Subcutaneous adipose tissue (tissue), 4 donors: ENCODE measurements around the gene PACSIN2. TPM values are rescaled to one million over a fixed set of nuclear protein-coding genes. Genes with fewer than 3 reads are reported as not detected.

ENCODE experiments used
- total RNA-seq, 4 donors: library from RNA; depleted of rRNA; stranded (reverse); fragments of >200 nt; gene quantifications; one replicate each; pipeline ENCODE4 v1.1.0, GENCODE V29; 2016
- TF ChIP-seq, protein P1 (sequence below): fragments of 450-650 bp; IDR thresholded peaks from one replicate; pipeline ENCODE4 v1.5.1; 2016; ENCODE audit warnings: low read depth, mild to moderate bottlenecking, control low read depth, antibody characterized with exemption, moderate library complexity

Gene PACSIN2
- total RNA-seq, 4 donors from 2014 or later: 36.5 to 45.8 (median 39.9) TPM

DNA sequence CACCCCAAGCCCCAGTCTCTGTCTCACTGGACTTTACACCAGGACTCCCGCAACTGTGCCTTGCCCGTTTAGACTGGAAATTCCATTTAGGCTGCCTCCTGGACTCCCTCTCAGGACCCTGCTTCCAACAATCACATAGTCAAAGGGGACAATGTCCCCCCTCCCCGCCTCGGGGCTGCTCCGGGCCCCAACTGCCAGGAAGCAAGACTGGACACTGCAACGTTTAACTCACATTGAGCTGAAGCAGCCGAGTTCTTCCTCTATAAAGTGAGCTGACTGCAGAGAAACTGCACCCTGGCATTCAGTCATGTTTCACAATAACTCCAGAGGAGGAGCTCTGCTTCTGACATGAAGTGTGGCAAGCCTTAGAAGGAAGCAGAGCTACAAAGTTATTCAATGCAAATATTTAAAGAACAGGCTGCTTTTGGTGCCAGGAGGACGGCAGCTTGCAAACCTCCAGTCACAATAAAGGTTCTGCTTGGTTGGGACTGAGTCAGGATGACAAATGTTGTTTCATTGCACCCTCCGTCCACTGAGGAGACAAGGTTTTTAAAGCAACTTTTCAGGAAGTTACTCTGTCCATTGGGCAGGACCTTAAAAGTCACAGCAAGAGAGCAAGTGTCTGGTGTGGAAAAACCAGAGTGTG is 19.9 kb downstream of the PACSIN2 start:
- TF ChIP-seq, protein P1, sequence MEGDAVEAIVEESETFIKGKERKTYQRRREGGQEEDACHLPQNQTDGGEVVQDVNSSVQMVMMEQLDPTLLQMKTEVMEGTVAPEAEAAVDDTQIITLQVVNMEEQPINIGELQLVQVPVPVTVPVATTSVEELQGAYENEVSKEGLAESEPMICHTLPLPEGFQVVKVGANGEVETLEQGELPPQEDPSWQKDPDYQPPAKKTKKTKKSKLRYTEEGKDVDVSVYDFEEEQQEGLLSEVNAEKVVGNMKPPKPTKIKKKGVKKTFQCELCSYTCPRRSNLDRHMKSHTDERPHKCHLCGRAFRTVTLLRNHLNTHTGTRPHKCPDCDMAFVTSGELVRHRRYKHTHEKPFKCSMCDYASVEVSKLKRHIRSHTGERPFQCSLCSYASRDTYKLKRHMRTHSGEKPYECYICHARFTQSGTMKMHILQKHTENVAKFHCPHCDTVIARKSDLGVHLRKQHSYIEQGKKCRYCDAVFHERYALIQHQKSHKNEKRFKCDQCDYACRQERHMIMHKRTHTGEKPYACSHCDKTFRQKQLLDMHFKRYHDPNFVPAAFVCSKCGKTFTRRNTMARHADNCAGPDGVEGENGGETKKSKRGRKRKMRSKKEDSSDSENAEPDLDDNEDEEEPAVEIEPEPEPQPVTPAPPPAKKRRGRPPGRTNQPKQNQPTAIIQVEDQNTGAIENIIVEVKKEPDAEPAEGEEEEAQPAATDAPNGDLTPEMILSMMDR: no peak

DNA sequence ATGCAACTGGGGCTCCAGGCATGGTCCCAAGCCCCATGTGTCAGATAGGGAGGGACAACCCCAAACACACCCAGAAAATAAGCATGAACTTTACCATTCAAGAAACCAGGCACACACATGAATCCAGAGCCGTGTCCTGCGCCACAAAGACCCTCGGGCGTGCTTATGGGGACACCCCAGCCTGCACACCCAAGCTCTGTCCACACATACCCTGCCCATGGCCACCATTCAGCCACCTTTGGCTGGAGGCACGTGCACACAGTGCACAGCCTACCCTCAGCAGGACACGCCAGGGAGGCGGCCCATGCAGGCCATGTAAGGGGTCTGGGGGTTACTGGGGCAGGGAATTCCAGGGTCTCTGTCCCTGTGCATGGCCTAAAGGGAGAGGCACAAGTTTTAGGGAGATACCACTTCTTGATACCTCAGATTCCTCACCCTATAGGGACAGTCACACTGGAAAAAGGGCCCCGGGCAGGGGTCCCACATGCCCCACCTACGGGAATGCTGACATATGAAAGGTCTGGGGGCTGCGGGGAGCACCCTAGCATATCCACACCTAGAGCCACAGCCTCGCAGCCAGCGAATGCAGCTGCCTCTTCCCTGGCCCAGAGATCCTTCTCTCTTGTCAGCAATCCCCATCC is 20.6 kb downstream of the PACSIN2 start:
- TF ChIP-seq, protein P1: no peak

DNA sequence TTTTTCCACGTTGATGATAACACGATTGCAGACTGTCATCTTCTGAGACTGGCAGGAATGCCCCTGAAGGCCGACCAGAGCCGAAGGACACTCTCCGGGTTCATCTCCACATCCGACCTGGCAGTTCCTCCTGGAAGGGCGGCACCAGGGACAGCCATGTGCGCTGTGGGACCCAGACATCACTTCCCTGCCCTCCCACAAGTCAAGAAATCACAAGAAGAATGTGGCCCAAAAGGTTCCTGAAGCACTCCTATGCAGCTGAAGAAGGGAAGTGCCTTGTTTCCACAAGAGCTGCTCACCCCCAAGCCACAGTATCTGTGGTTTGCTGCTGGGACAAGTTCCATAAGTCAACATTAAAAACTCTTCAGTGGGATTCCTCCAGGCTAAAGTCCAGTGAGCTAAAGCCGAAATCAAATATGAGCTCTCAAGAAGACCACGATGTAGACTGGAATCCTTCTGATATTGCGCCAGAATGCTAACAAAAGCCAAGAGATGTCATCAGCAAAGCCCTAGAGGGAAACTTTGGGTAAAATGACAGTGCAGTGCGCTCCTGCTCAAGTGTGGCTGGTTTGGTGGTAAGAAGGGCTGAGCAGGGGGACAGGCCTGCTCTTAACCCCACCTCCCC is 21.2 kb downstream of the PACSIN2 start:
- TF ChIP-seq, protein P1: no peak

DNA sequence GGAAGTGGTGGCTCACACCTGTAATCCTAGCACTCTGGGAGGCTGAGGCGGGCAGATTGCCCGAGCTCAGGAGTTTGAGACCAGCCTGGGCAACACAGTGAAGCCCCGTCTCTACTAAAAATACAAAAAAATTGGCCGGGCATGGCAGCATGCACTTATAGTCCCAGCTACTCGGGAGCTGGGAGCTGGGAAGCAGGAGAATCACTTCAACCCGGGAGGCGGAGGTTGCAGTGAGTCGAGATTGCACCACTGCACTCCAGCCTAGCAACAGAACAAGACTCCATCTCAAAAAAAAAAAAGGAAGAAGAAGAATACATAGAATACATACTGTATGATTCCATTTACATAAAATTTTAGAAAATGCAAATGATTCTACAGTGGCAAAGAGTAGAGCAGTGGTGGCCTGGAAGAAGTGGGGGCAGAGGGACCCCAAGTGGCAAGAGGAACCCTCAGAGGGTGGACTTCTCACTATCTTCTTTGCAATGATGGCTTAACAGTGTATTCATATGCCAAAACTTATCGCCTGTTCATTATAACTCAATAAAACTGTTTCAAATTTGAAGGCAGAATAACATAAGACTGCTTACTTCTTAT is 22.0 kb downstream of the PACSIN2 start:
- TF ChIP-seq, protein P1: no peak

DNA sequence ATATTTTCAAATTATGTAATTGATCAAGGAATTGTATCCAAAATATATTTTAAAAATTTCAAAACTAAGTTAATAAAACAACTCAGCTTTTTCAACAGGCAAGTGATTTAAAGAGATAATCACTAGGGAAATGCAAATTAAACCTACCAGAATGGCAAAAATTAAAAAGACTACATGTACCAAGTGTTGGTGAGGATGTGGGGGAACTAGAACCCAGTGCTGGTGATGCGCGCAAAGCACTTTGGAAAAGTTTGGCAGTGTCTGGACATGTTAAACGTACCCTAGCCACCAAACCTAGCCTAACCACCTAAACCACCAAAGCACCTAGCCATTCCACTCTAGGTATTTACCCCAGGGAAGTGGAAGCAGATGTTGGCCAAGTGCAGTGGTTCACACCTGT is 22.9 kb downstream of the PACSIN2 start:
- TF ChIP-seq, protein P1: no peak

DNA sequence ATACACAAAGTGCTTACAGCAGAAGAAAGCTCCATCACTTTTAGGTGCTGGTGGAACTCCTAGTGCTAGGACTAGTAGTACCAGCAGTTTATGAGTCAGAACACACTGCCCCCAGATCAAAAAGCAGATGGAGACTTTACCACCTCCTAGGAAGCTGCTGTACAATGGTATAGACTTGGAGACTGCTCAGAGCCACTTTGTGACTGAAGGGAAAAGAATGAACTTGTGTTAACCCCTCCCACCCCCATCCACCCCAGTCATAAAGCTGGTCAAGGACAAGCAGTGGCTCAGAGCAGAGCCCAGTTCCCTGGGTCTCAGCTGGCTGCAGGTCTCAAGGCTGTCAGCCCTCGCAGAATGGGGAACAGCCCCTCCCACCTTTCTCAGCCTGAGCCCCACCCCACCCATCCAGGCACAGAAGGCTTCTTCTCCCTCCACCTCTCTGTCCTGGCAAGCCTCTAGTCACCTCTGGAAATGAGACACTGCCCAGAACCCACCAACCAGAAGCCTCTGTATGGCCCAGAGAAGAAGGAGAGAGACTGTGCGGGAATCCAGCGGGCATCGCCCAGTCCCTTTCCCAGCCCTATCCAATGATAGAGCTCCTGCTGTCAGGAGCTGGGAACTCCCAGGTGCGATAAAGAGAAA is 23.8 kb downstream of the PACSIN2 start:
- TF ChIP-seq, protein P1: no peak
